Panc1 (cell line): ENCODE data around the gene MINK1. TPM values are rescaled to one million over a fixed set of nuclear protein-coding genes. Genes with fewer than 3 reads are reported as not detected.

Source experiments
- ATAC-seq: fragments of 200-7000 bp; cut with Tn5 transposase; 2 replicates; pipeline ENCODE4 v1.9.1; 2020; ENCODE audit warnings: mild to moderate bottlenecking, moderate library complexity
- BruUV-seq: library from RNA; stranded (reverse); fragments of 400-500 nt; replicated peaks from 2 replicates; lab custom pipeline; 2021; lab: Mats Ljungman, UMichigan
- CTCF ChIA-PET: fragments of 300-600 bp; sonication (Branson Sonifier 250); formaldehyde crosslinking; loops from one replicate; lab custom pipeline; 2022; ENCODE audit warnings: antibody characterized with exemption; lab: Charles Lee
- POLR2A ChIA-PET: fragments of 300-600 bp; sonication (Branson Sonifier 250); formaldehyde crosslinking; loops from one replicate; lab custom pipeline; 2022; ENCODE audit warnings: antibody characterized with exemption; lab: Charles Lee
- DNase-seq: peaks from one replicate; pipeline ENCODE4 v3.0.0-alpha.2; 2010; ENCODE audit warnings: low read depth, low spot score
- H3K27ac ChIP-seq: 2 replicates; pipeline ENCODE4 v1.5.1; 2011; ENCODE audit warnings: mild to moderate bottlenecking, low read length, inconsistent platforms
- H3K27me3 ChIP-seq: fragments of 200-500 bp; sonication (Bioruptor generic); 2 replicates; pipeline ENCODE4 v1.6.0; 2014; ENCODE audit warnings: low read length, inconsistent platforms; ENCODE audit not compliant: control insufficient read depth, insufficient read depth
- H3K36me3 ChIP-seq: fragments of 200-500 bp; sonication (Bioruptor generic); 2 replicates; pipeline ENCODE4 v1.5.1; 2014; ENCODE audit warnings: inconsistent platforms, mild to moderate bottlenecking, low read length, moderate library complexity; ENCODE audit not compliant: control insufficient read depth, insufficient read depth
- H3K4me1 ChIP-seq: 2 replicates; pipeline ENCODE4 v1.5.1; 2011; ENCODE audit warnings: inconsistent platforms, mild to moderate bottlenecking, low read length, moderate library complexity; ENCODE audit not compliant: control insufficient read depth, insufficient read depth
- H3K4me3 ChIP-seq, 2 experiments: 2 replicates each; pipeline ENCODE4 v1.5.1; 2011 to 2012; ENCODE audit warnings: low read depth in 2 of 2, low read length in 2 of 2, mild to moderate bottlenecking in 2 of 2, inconsistent platforms in 1 of 2, moderate library complexity in 1 of 2
- H3K9me3 ChIP-seq: fragments of 200-500 bp; sonication (Bioruptor generic); 2 replicates; pipeline ENCODE4 v1.5.1; 2014; ENCODE audit warnings: low read depth, mild to moderate bottlenecking, inconsistent platforms, low read length, moderate library complexity; ENCODE audit not compliant: control insufficient read depth, insufficient read depth
- CTCF ChIP-seq: fragments of 450-650 bp; IDR thresholded peaks from 2 replicates; pipeline ENCODE4 v1.5.1; 2017; ENCODE audit warnings: mild to moderate bottlenecking
- POLR2AphosphoS5 ChIP-seq: IDR thresholded peaks from 2 replicates; pipeline ENCODE4 v1.6.1; 2012; ENCODE audit warnings: mild to moderate bottlenecking, low read depth, low read length, moderate library complexity
- REST ChIP-seq, 2 experiments: IDR thresholded peaks; 2 replicates each; pipeline ENCODE4 v1.6.1; 2011 to 2012; ENCODE audit warnings: low read depth in 2 of 2, control low read depth in 1 of 2, low read length in 1 of 2, mild to moderate bottlenecking in 1 of 2, moderate library complexity in 1 of 2; ENCODE audit not compliant: insufficient read depth in 1 of 2
- SIN3A ChIP-seq: IDR thresholded peaks from 2 replicates; pipeline ENCODE4 v1.6.1; 2012; ENCODE audit warnings: low read depth, mild to moderate bottlenecking, low read length, moderate library complexity, borderline replicate concordance; ENCODE audit not compliant: insufficient read depth
- TCF7L2 ChIP-seq: IDR thresholded peaks from 2 replicates; pipeline ENCODE4 v1.6.1; 2011; ENCODE audit warnings: mild to moderate bottlenecking, low read depth, low read length, inconsistent platforms
- in situ Hi-C: cut with HindIII; loops from 2 replicates; pipeline ENCODE4 v1.10.0; 2016; ENCODE audit warnings: low sequenced_read_pairs, low pct_unique_long_range_greater_than_20kb
- intact Hi-C: fragments of 100-400 bp; cut with micrococcal nuclease; formaldehyde crosslinking; loops from one replicate; pipeline ENCODE4 v1.10.0; 2022; ENCODE audit not compliant: unreplicated experiment
- total RNA-seq: library from RNA; stranded (reverse); gene quantifications from one replicate; pipeline ENCODE4 v1.2.1, GENCODE V29; 2021; ENCODE audit not compliant: unreplicated experiment

MINK1 gene
- total RNA-seq, 1 experiment from 2014 or later = 78.2 TPM

GRCh38 chr17:4942760-4943508 is 109.8 kb downstream of the MINK1 start:
- intact Hi-C loops (no loop called here), in situ Hi-C loops (no loop called here)
- ATAC-seq = no peak
- no peaks in the 10 kb centered on the region for H3K27me3 ChIP-seq
- H3K27ac ChIP-seq = peak overlapping the region; percentile 61; the same call in 1 of the 2 replicates
- ChIA-PET POLR2A (no interaction called here), CTCF (no interaction called here)
- no peak overlapping the region for H3K4me3 ChIP-seq
- no peaks in the 10 kb centered on the region for H3K9me3 ChIP-seq
- peaks cover 17% of the 10 kb centered on the region for H3K36me3 ChIP-seq
- BruUV-seq = no TSS peak
- TF ChIP-seq POLR2AphosphoS5 (no peak; the same call in 1 of the 2 replicates), SIN3A (no peak), REST (IDR thresholded peaks at IDR 0.05; ENCODE audit: insufficient read depth in 1 of 2, low read depth in 2 of 2, low read length in 1 of 2) (no peak), CTCF (no peak), TCF7L2 (no peak)
- no peak for DNase-seq
- peaks cover 35% of the 10 kb centered on the region for H3K4me1 ChIP-seq

- ATAC-seq (no peak), DNase-seq (no peak)
- Histone ChIP-seq H3K4me3 (no peak overlapping the region), H3K27me3 (no peaks in the 10 kb centered on the region), H3K27ac (peak overlapping the region; percentile 94), H3K4me1 (peaks cover 27% of the 10 kb centered on the region), H3K36me3 (peaks cover 16% of the 10 kb centered on the region), H3K9me3 (no peaks in the 10 kb centered on the region)
- POLR2A ChIA-PET = interaction anchor here (1.2 kb wide), 1 partner anchor 23 kb away, joined by 5 read pairs; the partner anchor contains the start of gene SPAG7
- CTCF ChIA-PET = no interaction called here
- TF ChIP-seq POLR2AphosphoS5 (no peak; the same call in 1 of the 2 replicates), CTCF (no peak), TCF7L2 (no peak), REST (IDR thresholded peaks at IDR 0.05; ENCODE audit: insufficient read depth in 1 of 2, low read depth in 2 of 2, low read length in 1 of 2) (no peak), SIN3A (no peak)
- intact Hi-C loops (no loop called here), in situ Hi-C loops (no loop called here)
- no TSS peak for BruUV-seq
Observed at GRCh38 chr17:4944163-4944553, 111.0 kb downstream of the MINK1 start.
